HL-60 (cell line): Measurements from ENCODE around the gene PTPRD.

ENCODE experiments used
- DNase-seq, 2 experiments: peaks; one replicate each; pipeline ENCODE4 v3.0.0-alpha.2; 2010 to 2020; ENCODE audit warnings: low read depth in 1 of 2, low spot score in 1 of 2
- H3K27ac ChIP-seq: fragments of 250-450 bp; sonication (Bioruptor Pico); replicated peaks from 2 replicates; pipeline ENCODE4 v1.5.1; 2020; ENCODE audit warnings: mild to moderate bottlenecking, moderate library complexity
- H3K27me3 ChIP-seq: fragments of 250-450 bp; sonication (Bioruptor Pico); 2 replicates; pipeline ENCODE4 v1.5.1; 2021; ENCODE audit warnings: mild to moderate bottlenecking, moderate library complexity; ENCODE audit not compliant: insufficient read depth, poor library complexity, severe bottlenecking
- H3K4me3 ChIP-seq: replicated peaks from 2 replicates; pipeline ENCODE4 v1.5.1; 2011; ENCODE audit warnings: mild to moderate bottlenecking, control low read depth, low read length; ENCODE audit not compliant: insufficient read depth
- CTCF ChIP-seq: IDR thresholded peaks from one replicate; pipeline ENCODE4 v1.5.1; 2011; ENCODE audit warnings: low read length, control low read depth, inconsistent platforms; ENCODE audit not compliant: insufficient read depth
- GABPA ChIP-seq: IDR thresholded peaks from 2 replicates; pipeline ENCODE4 v1.6.1; 2012; ENCODE audit warnings: low read depth
- POLR2AphosphoS5 ChIP-seq: IDR thresholded peaks from 2 replicates; pipeline ENCODE4 v1.6.1; 2012; ENCODE audit warnings: low read depth
- SPI1 ChIP-seq: IDR thresholded peaks from 2 replicates; pipeline ENCODE4 v1.6.1; 2012; ENCODE audit warnings: low read depth, mild to moderate bottlenecking, borderline replicate concordance
- TF ChIP-seq, protein P1 (sequence below): IDR thresholded peaks from 2 replicates; pipeline ENCODE4 v1.6.1; 2012; ENCODE audit warnings: low read depth; ENCODE audit not compliant: insufficient replicate concordance

Gene PTPRD

GRCh38 chr9:9396518-9396917, 1216.3 kb downstream of the PTPRD start:
- Histone ChIP-seq H3K4me3 (no peak overlapping the region), H3K27me3 (no peaks in the 10 kb centered on the region), H3K27ac (no peak overlapping the region)
- TF ChIP-seq, protein P1, sequence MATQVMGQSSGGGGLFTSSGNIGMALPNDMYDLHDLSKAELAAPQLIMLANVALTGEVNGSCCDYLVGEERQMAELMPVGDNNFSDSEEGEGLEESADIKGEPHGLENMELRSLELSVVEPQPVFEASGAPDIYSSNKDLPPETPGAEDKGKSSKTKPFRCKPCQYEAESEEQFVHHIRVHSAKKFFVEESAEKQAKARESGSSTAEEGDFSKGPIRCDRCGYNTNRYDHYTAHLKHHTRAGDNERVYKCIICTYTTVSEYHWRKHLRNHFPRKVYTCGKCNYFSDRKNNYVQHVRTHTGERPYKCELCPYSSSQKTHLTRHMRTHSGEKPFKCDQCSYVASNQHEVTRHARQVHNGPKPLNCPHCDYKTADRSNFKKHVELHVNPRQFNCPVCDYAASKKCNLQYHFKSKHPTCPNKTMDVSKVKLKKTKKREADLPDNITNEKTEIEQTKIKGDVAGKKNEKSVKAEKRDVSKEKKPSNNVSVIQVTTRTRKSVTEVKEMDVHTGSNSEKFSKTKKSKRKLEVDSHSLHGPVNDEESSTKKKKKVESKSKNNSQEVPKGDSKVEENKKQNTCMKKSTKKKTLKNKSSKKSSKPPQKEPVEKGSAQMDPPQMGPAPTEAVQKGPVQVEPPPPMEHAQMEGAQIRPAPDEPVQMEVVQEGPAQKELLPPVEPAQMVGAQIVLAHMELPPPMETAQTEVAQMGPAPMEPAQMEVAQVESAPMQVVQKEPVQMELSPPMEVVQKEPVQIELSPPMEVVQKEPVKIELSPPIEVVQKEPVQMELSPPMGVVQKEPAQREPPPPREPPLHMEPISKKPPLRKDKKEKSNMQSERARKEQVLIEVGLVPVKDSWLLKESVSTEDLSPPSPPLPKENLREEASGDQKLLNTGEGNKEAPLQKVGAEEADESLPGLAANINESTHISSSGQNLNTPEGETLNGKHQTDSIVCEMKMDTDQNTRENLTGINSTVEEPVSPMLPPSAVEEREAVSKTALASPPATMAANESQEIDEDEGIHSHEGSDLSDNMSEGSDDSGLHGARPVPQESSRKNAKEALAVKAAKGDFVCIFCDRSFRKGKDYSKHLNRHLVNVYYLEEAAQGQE: no peak
- TF ChIP-seq SPI1: no peak
- TF ChIP-seq GABPA: no peak
- TF ChIP-seq CTCF: no peak
- TF ChIP-seq POLR2AphosphoS5: no peak
- DNase-seq: no peak

GRCh38 chr9:9395539-9395938, 1217.3 kb downstream of the PTPRD start:
- H3K27me3 ChIP-seq: no peaks in the 10 kb centered on the region
- TF ChIP-seq, protein P1: no peak
- no peak overlapping the region for H3K27ac ChIP-seq
- no peak overlapping the region for H3K4me3 ChIP-seq
- DNase-seq: no peak

DNA sequence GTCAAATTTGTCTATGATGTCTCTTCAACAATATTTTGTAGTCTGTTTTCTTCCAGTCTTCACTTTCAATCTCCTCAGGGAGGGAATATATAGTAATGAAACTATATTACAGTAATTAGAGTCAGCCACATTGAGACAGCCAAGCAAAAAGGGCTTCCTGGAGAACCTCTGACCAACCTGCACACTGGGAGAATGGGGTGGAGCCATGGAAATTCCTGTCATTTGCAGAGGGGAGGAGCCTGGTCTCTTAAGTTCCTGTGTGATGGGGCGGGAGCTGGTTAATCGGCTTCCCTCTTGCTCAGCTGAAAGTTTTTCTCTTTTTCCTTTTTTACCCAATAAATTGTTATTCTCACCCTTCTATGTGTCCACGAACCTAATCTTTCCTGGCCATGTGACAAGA, 1220.0 kb downstream of the PTPRD start:
- TF ChIP-seq POLR2AphosphoS5 (no peak), SPI1 (no peak), GABPA (no peak), CTCF (no peak)
- TF ChIP-seq, protein P1: no peak
- DNase-seq: no peak
- H3K4me3 ChIP-seq: no peak overlapping the region
- no peaks in the 10 kb centered on the region for H3K27me3 ChIP-seq
- H3K27ac ChIP-seq: no peak overlapping the region

DNA sequence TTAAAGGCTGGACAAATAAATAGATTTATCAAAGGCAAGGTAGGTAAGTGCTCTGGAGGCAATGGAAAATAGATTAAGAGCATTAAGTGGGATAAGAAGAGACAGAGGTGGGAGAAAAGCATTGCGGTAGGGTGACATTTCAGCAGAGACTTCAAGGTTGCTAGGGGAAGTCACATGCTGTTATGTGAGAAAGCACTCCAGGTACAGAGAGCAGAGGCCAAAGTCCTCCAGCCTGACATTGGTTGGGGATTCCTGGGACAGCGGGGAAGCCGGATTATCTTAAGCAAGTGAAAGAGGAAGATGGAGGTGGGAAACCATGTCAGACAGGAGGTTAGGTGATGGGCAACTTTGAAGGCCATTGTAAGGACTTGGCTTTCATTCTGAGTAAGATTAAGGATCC, 1222.9 kb downstream of the PTPRD start:
- TF ChIP-seq SPI1: no peak
- TF ChIP-seq GABPA: no peak
- TF ChIP-seq CTCF: no peak
- TF ChIP-seq POLR2AphosphoS5: no peak
- TF ChIP-seq, protein P1: no peak
- Histone ChIP-seq H3K27ac (no peak overlapping the region), H3K27me3 (no peaks in the 10 kb centered on the region), H3K4me3 (no peak overlapping the region)
- DNase-seq: no peak
